HG03159 (cell line): ENCODE results near the gene DLL4.

ENCODE experiments used
- ATAC-seq: cut with Tn5 transposase; IDR thresholded peaks from one replicate; pipeline ENCODE4 v1.9.1; 2021; ENCODE audit warnings: mild to moderate bottlenecking, moderate library complexity; ENCODE audit not compliant: unreplicated experiment

Gene DLL4

DNA sequence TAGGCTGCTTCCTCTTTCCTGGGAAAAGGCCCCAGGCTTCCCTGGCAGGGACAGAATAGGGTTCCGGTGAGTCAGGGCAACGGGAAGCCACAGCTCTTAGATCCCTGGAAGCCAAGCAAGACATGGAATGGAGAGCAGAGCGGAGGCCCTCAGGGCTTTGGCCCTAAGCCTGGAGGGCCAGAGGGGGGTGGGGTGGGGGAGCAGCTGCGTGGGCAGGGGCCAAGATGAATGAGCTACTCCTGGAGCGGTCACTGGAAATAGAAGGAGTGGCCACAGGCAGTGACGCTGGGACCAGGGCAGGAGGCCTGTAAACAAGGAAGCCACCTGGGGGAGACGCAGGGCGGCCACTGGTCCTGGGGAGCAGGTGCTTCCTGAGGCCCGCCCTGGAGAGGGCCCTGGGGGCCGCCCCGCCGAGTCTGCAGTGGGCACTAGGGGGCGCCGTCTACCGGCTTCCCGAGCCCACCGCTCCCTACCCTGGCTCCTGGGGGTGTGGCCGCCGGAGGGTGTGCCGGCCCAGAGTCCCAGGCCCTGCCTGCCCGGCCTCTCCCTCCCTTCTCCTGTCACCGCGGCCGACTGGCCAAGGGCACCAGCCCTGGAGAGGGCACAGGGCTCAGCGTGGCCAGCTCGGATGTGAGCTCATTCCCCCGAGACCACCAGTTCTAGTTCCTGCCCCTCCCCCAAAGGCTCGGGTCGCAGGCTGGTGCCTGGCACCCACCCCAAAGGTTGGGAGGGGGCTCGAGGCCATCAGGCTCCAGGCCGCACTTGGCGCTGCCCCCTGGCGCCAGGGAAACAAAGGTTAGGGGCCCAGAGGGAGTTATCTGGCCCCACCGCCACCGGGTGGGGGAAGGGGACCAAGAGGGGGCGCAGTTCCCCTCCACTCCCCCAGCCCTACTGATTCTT is 22.8 kb upstream of the DLL4 start:
- ATAC-seq: peak; percentile 63

DNA sequence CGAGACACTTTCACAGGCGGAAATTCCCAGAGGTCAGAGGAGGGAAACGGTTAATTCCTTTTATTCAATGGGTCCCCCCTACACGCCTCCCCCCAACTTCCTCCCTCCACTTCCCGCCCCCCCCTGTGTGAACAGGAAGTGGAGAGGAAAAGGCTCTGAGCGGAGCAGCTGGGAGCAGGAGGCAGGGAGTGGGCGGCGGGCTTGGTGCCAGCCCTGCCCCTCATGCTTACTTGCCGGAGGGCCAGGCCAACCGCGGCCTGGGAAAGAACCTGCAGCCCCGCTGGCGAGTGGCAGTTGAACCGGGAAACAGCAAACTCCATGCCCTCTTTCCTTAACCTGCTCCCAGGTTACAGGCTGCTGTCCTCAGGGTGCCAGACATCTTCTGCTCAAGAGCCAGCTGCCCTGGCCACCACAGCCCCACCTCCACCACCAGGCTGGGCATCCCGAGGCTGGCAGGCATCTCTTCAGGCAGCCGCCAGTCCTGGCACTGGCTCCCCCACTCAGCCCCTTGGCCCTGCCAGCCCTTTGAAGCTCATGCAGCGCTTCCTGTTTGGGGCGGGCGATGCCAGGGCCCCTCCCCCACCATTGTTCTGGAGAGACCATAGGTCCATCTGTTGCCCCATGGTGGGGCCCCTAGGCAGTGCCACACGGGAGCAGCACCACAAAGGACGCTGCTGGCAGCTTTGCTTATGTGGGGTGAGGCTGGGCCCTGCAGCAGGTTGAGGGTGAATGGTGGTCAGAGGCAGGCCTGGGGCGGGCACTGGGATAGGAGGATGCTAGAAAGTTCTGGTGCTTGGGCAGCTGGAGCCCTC is 21.9 kb upstream of the DLL4 start:
- peak; percentile 4 for ATAC-seq

DNA sequence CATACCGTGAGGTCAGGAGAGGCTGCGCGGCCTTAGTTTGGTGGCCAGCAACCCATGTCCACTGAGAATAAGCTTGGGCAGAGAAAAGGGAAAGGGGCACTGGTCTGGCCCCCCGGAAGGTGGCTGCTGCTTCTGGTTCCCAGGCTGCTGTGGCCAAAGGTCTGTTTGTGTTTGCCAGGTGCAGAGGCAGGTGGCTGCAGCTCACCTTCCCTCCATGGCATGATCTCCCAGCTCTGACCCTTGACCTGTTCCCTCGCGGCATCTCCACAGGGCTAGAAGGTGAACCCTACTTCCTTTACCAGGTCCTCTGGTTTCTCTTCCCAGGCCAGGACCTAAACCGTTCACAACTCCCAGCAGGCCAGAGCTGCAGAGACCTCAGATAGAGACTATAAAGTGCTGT is 21.0 kb upstream of the DLL4 start:
- no peak for ATAC-seq

DNA sequence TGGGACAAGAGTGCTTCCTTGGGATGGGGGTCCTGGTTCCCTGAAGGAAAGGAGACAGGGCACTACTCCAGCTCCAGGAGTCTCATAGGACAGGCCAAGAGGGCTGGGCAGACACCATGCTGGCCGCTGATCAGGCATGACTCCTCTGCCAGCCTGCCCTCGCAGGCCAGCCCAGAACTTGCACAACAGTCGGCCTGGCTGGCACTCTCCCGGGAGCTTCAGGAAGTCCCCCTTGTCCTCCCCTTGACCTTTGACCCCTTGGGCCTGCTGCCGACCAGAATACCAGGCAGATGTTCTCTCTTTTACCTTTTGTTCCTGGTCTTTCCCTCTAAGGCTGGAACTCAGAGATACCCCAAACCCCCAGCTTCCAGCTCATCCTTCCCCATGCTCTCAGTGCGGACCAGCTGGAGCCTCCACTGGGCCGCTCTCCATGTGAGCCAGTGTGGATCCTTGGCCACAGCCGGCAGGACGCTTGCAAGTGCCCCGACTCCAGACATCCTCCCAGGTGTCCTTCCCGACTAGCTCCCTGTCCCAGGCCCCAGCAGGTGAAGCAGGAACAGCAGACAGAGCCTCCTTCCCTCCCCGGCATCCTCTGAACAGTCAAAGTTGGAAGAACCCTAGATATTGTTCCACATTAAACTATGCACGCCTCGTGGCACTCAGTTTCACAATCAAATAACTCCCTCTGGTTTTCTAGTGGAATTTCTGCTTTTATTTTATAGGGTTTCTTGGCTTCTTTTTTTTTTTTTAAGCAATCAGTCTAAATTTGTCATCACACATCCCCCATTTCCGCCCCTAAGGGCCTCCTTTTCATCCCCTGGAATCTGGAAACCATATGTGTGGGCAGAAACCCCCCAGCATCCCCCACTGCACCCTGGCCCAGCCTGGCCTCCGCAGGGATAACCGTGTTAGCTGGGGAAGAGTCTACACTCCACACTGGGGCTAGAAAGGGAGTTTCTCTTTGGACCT is 19.2 kb upstream of the DLL4 start:
- no peak for ATAC-seq

DNA sequence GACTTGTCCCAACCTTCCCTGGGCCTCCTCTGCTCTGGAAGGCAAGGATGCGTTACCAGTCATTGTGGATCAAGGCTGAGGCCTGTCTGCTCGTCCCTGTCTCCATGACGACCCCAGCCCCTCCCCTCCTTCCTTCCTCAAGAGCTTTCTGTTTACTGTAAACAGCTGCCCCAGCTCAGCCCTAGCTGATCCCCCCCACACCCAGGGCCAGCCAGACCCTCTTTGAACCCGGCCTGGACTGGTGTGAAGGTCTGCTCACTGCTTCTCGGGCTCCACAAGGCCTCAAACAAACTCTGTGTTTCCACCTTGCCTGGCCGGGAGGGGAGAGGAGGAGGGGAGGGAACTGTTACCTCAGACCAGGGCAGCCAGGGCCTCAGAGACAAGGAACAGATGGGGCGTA is 18.0 kb upstream of the DLL4 start:
- ATAC-seq: no peak

DNA sequence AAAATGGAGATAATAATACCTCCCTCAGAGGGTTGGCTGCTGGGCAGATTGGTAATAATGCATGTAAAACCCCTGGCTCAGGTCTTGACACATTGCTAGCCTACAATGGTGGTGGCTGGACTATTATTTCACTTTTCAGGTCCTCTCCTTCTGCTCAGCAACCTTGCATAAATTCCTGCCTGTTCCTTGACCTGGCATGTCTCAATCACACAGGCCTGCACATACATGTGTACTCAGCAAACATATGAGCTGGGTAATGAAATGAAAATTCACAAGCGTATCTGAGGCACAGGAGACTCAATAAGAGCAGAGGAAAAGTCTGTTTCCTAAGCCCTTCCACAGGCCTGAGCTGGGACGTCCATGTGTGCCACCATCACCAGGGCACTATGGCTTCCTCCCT is 17.4 kb upstream of the DLL4 start:
- no peak for ATAC-seq

DNA sequence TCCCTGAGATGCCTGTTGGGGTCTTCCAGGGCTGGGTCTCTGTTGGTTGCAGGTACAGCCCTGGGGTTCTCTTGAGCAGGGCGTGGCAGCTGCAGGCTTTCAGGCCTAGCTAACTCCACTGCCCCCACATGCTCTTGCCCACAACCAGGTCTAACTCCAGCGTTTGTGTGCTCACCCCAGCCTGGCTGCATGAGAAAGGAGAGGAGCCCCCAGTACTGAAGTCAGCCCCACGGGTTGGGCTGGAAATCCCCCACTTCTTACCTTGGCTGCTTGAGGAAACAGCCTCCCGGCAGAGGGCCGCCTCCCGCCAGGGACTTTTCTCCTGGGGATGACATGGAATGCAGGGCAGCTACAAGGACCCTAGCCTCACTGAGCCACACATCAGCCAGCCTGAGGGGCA is 16.7 kb upstream of the DLL4 start:
- ATAC-seq: no peak

DNA sequence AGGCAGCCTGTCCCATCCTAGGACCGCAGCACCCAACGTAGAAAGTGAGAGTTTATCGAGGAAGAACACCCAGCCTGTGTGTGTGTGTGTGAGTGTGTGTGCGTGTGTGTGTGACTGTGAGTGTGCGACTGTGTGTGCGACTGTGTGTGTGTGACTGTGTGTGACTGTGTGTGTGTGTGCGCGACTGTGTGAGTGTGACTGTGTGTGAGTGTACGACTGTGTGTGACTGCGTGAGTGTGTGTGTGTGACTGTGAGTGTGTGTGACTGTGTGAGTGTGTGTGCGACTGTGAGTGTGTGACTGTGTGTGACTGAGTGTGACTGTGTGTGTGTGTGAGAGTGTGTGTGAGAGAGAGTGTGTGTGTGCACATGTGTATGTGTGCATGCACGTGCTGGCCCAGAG is 15.1 kb upstream of the DLL4 start:
- ATAC-seq: no peak

DNA sequence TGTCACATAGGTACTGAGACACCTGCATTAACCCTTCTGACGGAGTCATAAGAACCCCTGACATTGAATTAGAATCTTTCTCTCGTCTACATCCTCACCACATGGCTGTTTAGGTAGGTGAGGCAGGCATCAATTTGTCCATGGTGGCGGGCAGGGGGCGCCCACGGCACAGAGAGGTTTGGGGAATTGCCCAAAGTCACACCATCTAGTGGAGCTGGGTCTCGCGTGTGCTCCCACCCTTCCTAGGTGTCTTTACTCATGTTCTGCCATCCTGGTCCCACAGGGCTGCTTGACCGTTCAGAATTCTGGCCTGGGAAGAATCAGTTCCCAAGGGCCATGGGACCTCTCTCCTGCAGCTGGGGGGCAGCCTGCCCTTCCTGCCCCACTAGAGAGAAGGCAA is 14.7 kb upstream of the DLL4 start:
- no peak for ATAC-seq

DNA sequence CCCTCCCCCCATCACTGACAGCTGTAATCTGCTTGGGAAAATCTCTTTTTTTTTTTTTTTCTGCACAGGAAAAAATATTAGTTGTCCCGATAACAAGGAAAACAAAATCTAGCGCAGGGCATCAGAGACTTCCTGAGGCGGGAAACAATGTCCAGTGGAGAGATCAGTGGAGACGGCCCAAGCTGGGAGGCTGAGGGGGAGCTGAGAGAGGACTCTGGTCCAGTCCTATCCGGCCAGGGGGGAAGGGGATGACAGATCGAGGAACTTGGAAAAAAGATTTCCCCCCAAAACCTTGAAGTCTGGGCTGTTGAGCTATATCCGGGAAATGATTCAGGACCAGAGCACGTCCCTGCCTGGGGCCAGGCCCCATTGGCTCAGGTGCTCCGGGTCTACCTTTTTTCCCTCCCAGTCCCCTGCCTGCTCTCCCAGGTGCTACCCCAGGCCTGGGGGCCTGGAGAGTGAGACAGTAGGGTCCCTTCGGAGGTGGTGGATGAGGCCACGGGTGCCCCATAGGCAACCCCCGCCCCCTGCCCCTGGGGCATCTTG is 14.0 kb upstream of the DLL4 start:
- no peak for ATAC-seq

DNA sequence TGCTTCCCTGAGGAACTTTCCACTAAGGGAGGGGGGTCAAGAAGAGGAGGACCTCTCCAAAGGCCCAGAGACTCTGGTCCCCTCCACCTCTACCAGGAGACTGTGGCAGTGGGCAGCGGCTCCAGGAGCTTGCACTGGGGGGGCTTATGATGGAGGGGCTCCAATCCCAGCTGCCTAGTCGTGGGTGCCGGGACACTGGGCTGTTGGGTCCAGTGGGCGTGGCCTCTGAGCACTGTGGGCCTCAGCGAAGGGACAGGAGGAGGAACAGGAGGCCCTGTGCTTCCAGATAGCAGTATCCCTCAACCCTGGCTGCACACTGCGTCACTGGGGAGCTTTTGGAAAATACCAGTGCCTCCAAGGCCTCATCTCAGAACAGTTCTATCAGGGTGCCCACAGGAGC is 13.5 kb upstream of the DLL4 start:
- no peak for ATAC-seq

DNA sequence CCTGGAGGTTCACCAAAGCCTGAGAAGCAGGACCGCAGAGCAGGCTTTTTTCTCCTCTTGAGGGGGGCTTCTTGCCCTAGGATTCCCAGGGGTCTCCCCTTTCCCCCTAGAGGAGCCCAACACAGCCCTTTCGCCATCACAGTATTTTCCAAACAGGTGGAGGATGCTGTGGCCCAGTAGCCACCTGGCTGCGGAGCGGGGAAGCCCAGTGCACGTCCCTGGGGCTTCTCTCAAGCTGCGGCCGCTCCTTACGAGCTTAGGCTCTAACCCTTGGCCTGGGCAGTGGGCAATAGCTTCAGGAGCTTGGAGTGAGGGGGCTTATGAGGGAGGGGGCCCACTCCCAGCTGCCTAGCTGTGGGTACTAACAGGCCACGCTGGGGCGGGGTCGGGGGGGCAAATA is 11.6 kb upstream of the DLL4 start:
- ATAC-seq: no peak

DNA sequence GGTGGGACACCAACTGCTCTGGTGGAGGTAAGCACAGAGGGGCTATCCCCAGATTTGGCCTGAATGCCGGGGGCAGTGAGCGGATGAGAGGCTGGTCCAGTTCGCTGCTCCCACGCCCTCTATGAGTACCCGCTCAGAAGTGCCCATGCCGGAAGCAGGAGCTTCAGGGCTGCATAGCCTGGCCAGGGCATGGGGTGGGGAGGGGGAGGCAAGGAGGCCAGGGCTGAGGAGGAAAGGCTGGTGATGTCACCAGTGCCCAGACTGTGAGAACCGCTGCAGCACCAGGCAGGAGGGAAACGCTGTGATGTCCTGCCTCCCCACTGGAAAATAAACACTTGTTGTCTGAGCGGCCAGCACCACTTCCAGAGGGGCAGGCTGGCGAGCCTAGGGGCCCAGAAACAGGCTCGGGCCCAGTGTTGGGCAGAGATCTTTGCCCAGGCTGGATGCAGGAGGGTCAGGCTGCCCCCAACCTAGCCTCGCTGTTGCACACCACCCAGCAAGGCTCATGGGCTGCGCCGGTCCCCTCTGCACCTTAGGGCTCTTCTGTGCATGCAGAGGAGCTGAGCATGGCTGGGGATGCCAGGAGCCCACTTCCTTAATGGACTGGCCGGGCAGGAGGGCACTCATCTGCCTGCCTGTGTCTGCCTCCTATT is 10.9 kb upstream of the DLL4 start:
- no peak for ATAC-seq

DNA sequence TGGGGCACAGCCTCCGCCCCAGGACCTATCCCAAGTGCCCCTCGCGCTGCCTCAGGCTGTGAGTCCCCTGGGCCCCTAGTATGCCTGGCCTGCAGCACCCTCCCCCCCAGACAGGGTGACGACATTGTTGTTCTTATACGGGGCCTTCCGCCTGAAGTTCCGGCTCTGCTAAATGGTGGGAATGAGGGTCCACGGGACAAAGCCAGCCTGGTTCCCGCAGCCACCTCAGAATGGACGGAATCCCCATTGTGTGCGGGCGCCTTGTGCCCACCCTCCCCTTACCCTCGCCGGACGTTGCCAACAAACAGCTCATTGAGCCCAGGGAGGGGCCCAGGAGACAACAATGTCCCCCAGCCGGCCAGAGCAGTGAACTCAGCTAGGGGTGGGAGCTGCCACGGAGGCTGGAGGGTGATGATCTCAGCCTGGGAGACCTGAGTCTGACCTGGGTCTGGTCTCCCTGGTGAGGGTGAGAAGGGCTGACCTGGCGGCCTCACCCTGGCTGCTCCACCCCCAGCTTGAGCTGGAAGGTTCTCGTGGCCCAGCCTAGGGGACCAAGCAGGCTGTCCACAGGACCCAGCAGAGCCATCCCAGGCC is 10.2 kb upstream of the DLL4 start:
- no peak for ATAC-seq

DNA sequence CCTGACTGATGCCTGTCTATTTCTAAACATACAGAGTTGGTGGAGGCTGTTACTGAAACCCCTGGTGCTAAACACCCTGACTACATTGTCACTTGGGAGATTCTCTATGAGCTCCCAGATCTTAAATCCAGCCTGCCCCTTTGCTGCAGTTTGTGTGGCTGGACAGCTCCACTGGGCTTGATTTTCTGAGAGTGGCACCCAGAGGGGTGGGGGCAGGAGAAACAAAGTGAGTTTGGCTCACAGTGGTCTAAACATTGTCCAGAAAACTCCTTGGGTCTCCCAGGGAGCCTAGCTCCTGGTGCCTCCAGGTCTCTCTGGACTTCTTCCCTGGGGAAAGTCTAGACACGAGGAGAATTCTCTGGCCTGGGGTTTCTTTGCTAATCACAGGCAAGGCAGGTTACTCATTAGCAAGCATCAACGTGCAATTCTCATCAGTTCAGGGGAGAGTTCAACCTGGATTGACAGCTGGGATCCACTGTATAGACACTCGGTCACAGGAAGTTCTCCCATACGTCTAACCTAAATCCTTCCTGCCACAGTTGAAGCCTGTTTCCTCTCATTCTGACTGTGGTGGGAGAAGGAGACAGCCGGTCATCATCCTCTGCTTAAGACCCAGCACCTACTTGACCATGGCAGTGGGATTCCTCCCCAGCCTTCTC is 7.1 kb upstream of the DLL4 start:
- no peak for ATAC-seq

DNA sequence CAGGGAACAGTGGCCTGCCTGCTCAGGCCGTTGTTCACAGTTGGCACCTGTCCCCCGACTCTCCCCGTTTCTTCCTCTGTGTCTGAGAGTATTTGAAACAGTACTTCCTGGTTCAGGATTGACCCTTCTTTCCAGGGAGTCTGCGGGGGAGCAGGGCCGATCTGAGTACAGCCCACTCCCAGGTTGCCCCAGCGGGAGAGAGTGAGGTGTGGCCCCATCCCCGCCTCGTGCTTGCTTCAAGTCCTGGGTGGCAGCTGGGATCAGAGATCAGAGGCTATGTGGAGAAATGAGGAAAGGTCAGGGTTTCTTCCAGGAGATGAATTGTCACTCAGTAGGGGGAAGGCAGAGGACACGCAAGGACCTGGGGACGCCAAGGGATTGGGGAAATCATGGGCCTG is 6.5 kb upstream of the DLL4 start:
- no peak for ATAC-seq

DNA sequence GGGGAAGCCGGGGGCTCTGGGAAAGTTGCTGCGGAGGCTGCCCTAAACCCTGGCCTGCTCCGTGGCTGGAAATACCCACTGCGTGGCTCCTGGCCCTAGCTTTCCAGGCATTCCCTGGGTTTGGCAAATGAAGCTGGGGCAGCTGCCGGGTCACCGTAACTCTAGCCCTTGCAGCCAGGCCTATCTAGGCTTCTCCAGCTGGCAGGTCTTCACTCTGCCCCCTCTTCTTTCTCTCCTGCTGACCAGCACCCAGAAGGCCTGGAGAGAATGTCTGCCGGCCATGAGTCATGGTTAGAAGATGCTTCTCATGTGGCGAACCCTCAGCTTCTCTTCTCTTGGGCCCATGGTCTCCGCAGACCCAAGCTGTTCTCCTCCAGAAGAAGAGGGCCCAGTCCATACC is 5.6 kb upstream of the DLL4 start:
- no peak for ATAC-seq

DNA sequence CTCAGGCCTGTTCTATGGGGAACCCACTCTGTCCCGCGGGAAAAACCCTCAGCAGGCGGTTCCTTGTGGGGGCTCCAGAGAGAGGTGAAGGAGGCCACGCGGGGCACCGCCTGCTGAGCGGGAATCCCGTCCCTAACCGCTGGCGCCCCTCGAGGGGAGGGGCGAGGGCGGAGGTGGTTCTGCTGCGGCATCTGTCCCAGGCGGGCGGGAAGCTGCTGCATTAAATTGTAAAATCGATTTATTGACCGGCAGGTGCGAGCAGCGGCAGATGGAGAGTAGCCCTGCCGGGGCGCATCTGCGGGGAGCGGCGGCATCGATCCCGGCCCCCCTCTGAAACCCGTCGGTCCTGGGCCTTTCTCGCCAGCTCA is 3.7 kb upstream of the DLL4 start:
- no peak for ATAC-seq

DNA sequence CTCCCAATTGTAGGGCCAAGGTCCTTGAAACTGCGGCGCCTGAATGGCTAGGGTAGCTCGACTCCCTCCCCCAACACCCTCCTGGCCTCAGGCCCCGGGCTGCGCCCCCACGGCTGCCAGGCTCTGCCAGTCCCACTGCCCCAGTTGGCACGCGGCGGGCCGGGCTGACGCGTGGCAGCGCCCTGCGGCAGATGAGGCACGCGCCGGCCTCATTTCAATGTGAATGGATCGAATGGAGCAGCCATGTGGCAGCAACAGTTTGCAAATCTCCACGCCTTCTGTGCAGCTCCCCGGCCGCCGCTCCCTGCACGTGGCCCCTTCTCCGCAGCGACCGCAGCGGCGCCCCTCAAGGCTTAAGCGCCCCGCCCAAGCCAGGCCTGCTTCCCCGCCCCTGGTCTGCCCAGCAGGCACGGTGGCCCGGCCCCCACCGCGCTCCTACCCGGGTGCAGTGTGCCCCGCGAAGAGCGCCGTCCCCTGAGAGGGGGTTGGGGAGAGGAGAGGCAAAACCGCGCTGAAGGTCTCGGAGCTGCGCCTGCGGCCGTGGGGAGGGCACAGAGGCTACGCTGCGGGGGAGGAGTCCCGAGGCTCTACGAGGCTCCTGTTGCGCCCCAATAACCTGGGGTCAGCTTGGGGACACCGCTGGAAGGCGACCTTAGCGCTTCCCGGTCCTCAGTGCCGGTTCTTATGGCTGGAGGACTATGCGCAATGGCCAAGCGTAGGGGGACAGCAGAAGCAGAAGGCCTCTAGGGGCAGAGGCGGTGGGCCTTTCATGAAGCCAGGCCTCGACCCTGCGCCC is 3.1 kb upstream of the DLL4 start:
- no peak for ATAC-seq
